BJ (cell line): ENCODE results near the gene SEC14L3. TPM values are rescaled to one million over a fixed set of nuclear protein-coding genes. Genes with fewer than 3 reads are reported as not detected.

Source experiments
- CTCF ChIA-PET: fragments of 350-600 bp; formaldehyde crosslinking; extraction: SDS; loops from one replicate; lab custom pipeline; 2021; ENCODE audit warnings: antibody characterized with exemption, inconsistent platforms; lab: Yijun Ruan, JAX
- POLR2A ChIA-PET: fragments of 300-600 bp; sonication (Branson Sonifier 250); formaldehyde crosslinking; extraction: SDS; loops from one replicate; lab custom pipeline; 2021; ENCODE audit warnings: antibody characterized with exemption; lab: Charles Lee
- DNase-seq: peaks from one replicate; pipeline ENCODE4 v3.0.0-alpha.2; 2011; ENCODE audit warnings: low read depth
- H3K27me3 ChIP-seq: 2 replicates; pipeline ENCODE4 v1.6.0; 2011; ENCODE audit warnings: low read length; ENCODE audit not compliant: control insufficient read depth, insufficient read depth
- H3K36me3 ChIP-seq: 2 replicates; pipeline ENCODE4 v1.5.1; 2011; ENCODE audit warnings: low read length; ENCODE audit not compliant: control insufficient read depth, insufficient read depth
- H3K4me3 ChIP-seq: 2 replicates; pipeline ENCODE4 v1.5.1; 2011; ENCODE audit warnings: low read depth, mild to moderate bottlenecking, control low read depth, low read length
- polyA plus RNA-seq: library from polyadenylated mRNA; depleted of rRNA; stranded (reverse); fragments of >200 nt; gene quantifications from 2 replicates; pipeline ENCODE4 v1.2.3, GENCODE V29; 2011
- TF ChIP-seq, protein P1 (sequence below): IDR thresholded peaks from 2 replicates; pipeline ENCODE4 v1.5.1; 2011; ENCODE audit warnings: low read depth, mild to moderate bottlenecking, control low read depth, inconsistent platforms, low read length, moderate library complexity; ENCODE audit not compliant: insufficient read depth

The SEC14L3 gene
- polyA plus RNA-seq, 1 experiment, result not detected

DNA sequence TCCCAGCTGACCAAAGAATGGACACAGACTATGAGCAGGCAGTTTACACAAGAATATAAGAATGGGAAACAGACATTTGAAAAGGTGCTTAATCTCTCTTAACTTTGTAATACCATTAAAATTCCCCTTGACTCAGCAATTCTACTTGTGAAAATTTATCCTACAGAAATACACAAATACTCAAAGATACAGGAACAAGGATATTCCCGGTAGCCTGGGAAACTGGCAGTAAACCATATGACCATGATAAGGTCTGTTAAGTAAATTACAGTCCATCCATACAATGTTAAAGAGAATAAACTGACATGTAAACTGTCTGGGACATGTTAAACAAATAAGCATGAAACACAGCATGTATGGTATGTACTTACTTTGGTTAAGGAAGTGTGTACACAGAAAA, 55.0 kb downstream of the SEC14L3 start:
- Histone ChIP-seq H3K36me3 (peaks cover 20% of the 10 kb centered on the region), H3K4me3 (no peak overlapping the region), H3K27me3 (no peaks in the 10 kb centered on the region)
- TF ChIP-seq, protein P1, sequence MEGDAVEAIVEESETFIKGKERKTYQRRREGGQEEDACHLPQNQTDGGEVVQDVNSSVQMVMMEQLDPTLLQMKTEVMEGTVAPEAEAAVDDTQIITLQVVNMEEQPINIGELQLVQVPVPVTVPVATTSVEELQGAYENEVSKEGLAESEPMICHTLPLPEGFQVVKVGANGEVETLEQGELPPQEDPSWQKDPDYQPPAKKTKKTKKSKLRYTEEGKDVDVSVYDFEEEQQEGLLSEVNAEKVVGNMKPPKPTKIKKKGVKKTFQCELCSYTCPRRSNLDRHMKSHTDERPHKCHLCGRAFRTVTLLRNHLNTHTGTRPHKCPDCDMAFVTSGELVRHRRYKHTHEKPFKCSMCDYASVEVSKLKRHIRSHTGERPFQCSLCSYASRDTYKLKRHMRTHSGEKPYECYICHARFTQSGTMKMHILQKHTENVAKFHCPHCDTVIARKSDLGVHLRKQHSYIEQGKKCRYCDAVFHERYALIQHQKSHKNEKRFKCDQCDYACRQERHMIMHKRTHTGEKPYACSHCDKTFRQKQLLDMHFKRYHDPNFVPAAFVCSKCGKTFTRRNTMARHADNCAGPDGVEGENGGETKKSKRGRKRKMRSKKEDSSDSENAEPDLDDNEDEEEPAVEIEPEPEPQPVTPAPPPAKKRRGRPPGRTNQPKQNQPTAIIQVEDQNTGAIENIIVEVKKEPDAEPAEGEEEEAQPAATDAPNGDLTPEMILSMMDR, result no peak
- POLR2A ChIA-PET, result no interaction called here
- CTCF ChIA-PET, result interaction anchor here (1.8 kb wide), 1 partner anchor 28 kb away, joined by 4 read pairs; no protein-coding TSS in a partner anchor
- no peak for DNase-seq

DNA sequence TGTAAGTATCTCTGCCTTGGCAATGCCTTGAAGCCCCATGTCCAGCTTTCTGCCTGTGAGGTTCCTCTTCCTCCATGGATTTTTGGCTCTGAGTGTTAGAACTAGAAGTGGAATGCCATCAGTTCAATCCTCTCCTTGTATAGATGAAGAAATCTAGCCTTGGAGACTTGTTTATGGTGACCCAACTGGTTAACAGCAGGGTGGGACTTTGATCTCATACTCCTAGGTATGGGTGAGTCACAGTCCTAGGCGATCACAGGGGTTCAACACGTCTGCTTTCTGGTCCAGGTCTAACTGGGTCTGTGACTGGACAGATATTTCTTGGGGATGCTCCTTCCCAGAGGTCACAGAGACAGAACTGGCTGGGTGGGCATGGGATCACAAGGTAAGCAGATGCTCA, 55.4 kb downstream of the SEC14L3 start:
- Histone ChIP-seq H3K36me3 (peaks cover 22% of the 10 kb centered on the region), H3K27me3 (no peaks in the 10 kb centered on the region), H3K4me3 (no peak overlapping the region)
- TF ChIP-seq, protein P1, result no peak
- CTCF ChIA-PET, result no interaction called here
- no peak for DNase-seq
- POLR2A ChIA-PET, result no interaction called here

DNA sequence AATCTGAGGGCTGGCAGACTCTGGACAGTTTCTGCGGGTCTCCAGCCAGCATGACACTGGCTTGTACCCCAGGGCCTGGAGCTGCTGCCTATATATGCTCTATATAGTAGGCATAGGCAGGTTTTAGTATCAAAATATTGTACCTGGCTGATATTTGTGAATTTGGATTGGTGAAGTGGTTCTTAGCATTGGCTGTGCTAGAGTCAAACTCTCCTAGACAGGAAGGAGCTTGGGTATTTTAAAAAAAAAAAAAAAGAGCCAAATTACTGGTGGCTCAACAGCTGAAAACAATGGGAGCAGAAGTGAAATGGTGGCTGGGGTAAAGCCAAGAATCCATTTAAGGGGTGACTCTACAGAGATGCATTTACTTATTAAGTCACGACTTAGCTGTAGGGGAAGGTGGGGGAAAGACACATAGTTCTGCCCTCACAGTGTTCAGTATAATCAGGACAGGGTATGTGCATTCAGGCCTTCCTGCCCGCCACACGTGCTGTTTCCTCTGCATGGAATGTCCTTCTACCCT, 57.2 kb downstream of the SEC14L3 start:
- Histone ChIP-seq H3K4me3 (no peak overlapping the region), H3K36me3 (peaks cover 30% of the 10 kb centered on the region), H3K27me3 (no peaks in the 10 kb centered on the region)
- CTCF ChIA-PET, result interaction anchor here (0.7 to 1.1 kb wide), 4 partner anchors 8 to 18 kb away, joined by 3 to 5 read pairs (median 3); partner anchors contain the start of gene SEC14L2
- no peak for DNase-seq
- POLR2A ChIA-PET, result no interaction called here
- TF ChIP-seq, protein P1, result no peak

DNA sequence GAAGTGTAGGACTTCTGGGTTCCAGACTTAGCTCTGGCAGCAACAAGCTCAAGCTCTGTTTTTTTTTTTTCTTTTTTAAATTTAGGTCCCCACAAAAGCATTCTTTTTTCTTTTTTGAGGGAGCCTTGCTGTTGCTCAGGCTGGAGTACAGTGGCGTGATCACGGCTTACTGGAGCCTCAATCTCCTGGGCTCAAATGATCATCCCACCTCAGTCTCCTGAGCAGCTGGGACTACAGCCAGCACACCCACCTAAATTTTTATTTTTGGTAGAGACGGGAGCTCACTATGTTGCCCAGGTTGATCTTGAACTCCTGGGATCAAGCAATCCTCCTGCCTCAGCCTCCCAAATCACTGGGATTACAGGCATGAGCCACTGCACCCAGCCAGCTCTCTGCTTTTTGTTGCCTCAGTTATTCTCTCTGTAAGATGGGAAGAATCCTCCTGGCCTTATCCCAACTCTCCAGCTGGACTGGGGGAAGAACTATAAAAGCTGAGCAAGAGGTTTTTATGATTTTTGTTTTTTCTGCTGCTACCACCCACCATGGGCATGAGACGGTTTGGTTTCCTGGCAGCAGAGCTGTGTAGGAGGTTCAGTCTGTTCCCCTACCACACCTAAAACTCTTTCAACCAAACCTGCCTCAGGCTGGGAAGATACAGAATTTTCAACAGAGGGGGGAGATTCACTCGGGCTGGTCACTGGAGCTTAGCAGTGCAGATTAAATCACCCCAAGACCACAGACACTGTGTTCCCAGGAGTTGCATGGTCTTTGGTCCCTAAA, 57.9 kb downstream of the SEC14L3 start:
- no peak for DNase-seq
- peaks cover 31% of the 10 kb centered on the region for H3K36me3 ChIP-seq
- no peak overlapping the region for H3K4me3 ChIP-seq
- POLR2A ChIA-PET, result interaction anchor here (0.6 kb wide), 2 partner anchors 8 to 19 kb away, joined by 3 to 5 read pairs; no protein-coding TSS in a partner anchor
- CTCF ChIA-PET, result interaction anchor here (0.9 to 1.1 kb wide), 4 partner anchors 9 to 19 kb away, joined by 3 to 5 read pairs (median 3); partner anchors contain the start of gene SEC14L2
- TF ChIP-seq, protein P1, result no peak
- no peaks in the 10 kb centered on the region for H3K27me3 ChIP-seq

DNA sequence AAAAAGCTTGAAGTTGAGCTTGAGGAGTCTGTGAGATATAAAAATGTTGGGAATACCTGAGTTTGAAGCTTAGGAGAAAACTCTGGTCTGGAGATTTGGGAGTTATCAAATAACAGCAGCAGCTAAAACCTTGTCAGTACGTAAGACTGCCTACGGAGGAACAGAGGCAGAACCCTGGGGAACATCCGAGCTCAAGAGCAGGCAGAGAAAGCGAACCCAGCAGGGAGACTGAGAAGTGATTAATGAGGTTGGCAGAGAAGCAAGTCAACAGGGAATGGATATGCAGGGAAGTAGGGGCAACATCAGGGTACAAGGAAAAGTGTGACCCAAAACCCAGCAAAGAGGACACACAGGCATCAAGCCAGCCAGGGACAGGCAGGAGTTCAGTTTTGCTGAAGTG, 58.8 kb downstream of the SEC14L3 start:
- Histone ChIP-seq H3K27me3 (no peaks in the 10 kb centered on the region), H3K36me3 (peaks cover 31% of the 10 kb centered on the region), H3K4me3 (no peak overlapping the region)
- CTCF ChIA-PET, result interaction anchor here (0.9 to 2.4 kb wide), 4 partner anchors 10 to 26 kb away, joined by 3 to 24 read pairs (median 3); partner anchors contain the start of genes MTFP1 and RNF215
- POLR2A ChIA-PET, result interaction anchor here (0.6 kb wide), 2 partner anchors 9 to 18 kb away, joined by 3 to 5 read pairs; no protein-coding TSS in a partner anchor
- no peak for DNase-seq
- TF ChIP-seq, protein P1, result no peak
